Measurements from ENCODE around the gene PLCB4.

DNA sequence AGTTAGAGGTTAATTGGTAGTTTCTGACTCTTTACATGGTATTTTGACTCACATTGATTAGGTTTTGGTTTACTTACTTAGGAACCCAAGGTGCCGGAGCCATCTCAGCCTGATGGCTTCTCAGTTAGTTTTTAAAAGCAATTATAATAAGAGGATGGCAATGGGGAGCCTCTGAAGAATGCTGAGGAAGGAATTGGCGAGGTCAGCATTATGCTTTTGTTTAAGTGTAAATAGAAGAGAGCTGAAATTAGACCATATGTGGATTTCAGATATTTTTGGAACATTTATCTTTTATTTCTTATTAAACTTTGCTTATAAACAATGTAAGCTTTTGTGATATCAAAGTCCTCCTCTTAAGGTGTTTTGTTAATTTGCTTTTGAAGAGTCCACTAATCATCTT is 77.8 kb downstream of the PLCB4 start:
- TF ChIP-seq CTCF (conservative IDR thresholded peaks at IDR 0.05; ENCODE audit: low read length): no peak
- no peak for TF ChIP-seq EZH2phosphoT487 (IDR thresholded peaks at IDR 0.05; ENCODE audit: borderline replicate concordance, low read depth, low read length)

Data from OCI-LY7 (cell line).